Stimulated activated CD8-positive, alpha-beta memory T cell treated with anti-CD3 and anti-CD28 coated beads, Interleukin-12 subunit alpha, Interleukin-12 subunit beta, amount 100 ng/mL, for 24 hours (primary cell): ENCODE data around the gene FHIT.

Source experiments
- DNase-seq: peaks from one replicate; pipeline ENCODE4 v3.0.0-alpha.2; 2020; ENCODE audit errors: extremely low read depth

The FHIT gene

GRCh38 chr3:60633644-60634043 is 617.6 kb downstream of the FHIT start:
- no peak for DNase-seq

GRCh38 chr3:60631509-60631908 is 619.7 kb downstream of the FHIT start:
- no peak for DNase-seq

- no peak for DNase-seq
Measured at GRCh38 chr3:60630953-60631352, 620.3 kb downstream of the FHIT start.

GRCh38 chr3:60629816-60630215 is 621.4 kb downstream of the FHIT start:
- no peak for DNase-seq

GRCh38 chr3:60622349-60622748 is 628.9 kb downstream of the FHIT start:
- DNase-seq: no peak

- no peak for DNase-seq
Measured at GRCh38 chr3:60617188-60617587, 634.1 kb downstream of the FHIT start.

GRCh38 chr3:60613769-60614303 is 637.4 kb downstream of the FHIT start:
- no peak for DNase-seq

- no peak for DNase-seq
Measured at GRCh38 chr3:60610441-60611112, 640.7 kb downstream of the FHIT start.

GRCh38 chr3:60609446-60609845 is 641.8 kb downstream of the FHIT start:
- DNase-seq: no peak

- DNase-seq: no peak
Measured at GRCh38 chr3:60603860-60604259, 647.4 kb downstream of the FHIT start.

GRCh38 chr3:60600848-60601247 is 650.4 kb downstream of the FHIT start:
- no peak for DNase-seq

GRCh38 chr3:60599586-60599985 is 651.7 kb downstream of the FHIT start:
- no peak for DNase-seq

- DNase-seq: no peak
Measured at GRCh38 chr3:60598671-60599070, 652.6 kb downstream of the FHIT start.

- DNase-seq: no peak
Measured at GRCh38 chr3:60594025-60594424, 657.2 kb downstream of the FHIT start.

- no peak for DNase-seq
Measured at GRCh38 chr3:60591267-60591666, 660.0 kb downstream of the FHIT start.

- no peak for DNase-seq
Measured at GRCh38 chr3:60588806-60589205, 662.4 kb downstream of the FHIT start.

- DNase-seq: no peak
Measured at GRCh38 chr3:60585918-60586317, 665.3 kb downstream of the FHIT start.

GRCh38 chr3:60584250-60584649 is 667.0 kb downstream of the FHIT start:
- DNase-seq: no peak

- DNase-seq: no peak
Measured at GRCh38 chr3:60582288-60582687, 669.0 kb downstream of the FHIT start.

- DNase-seq: no peak
Measured at GRCh38 chr3:60580809-60581208, 670.4 kb downstream of the FHIT start.

GRCh38 chr3:60579734-60580133 is 671.5 kb downstream of the FHIT start:
- no peak for DNase-seq

GRCh38 chr3:60578936-60579335 is 672.3 kb downstream of the FHIT start:
- DNase-seq: no peak

GRCh38 chr3:60577601-60578000 is 673.7 kb downstream of the FHIT start:
- no peak for DNase-seq

- no peak for DNase-seq
Measured at GRCh38 chr3:60575718-60576272, 675.5 kb downstream of the FHIT start.
